AG09319 (cell line): ENCODE results near the gene POLR3H.

Experiments used
- DNase-seq: peaks from one replicate; pipeline ENCODE4 v3.0.0-alpha.2; 2010; ENCODE audit warnings: low read depth; ENCODE audit errors: extremely low read depth
- CTCF ChIP-seq: IDR thresholded peaks from 2 replicates; pipeline ENCODE4 v1.5.1; 2011; ENCODE audit warnings: low read depth, mild to moderate bottlenecking, inconsistent platforms, low read length, moderate library complexity

The POLR3H gene

GRCh38 chr22:41555325-41555982, 11.2 kb upstream of the POLR3H start:
- no peak for DNase-seq

GRCh38 chr22:41551877-41552582, 7.8 kb upstream of the POLR3H start:
- DNase-seq = no peak
- no peak for TF ChIP-seq CTCF

More at GRCh38 chr22:41555325-41555982, 11.2 kb upstream of the POLR3H start:
- TF ChIP-seq CTCF = no peak

- no peak for TF ChIP-seq CTCF
- DNase-seq = no peak
Measured at GRCh38 chr22:41550952-41551491, 6.8 kb upstream of the POLR3H start.

- no peak for DNase-seq
- TF ChIP-seq CTCF = no peak
Measured at GRCh38 chr22:41548830-41549211, 4.6 kb upstream of the POLR3H start.

- TF ChIP-seq CTCF = no peak
- DNase-seq = no peak
Measured at GRCh38 chr22:41544671-41545476, 604 bp upstream of the POLR3H start.

GRCh38 chr22:41542224-41542623, 2.0 kb downstream of the POLR3H start:
- DNase-seq = no peak

More at GRCh38 chr22:41542224-41542623, 2.0 kb downstream of the POLR3H start:
- TF ChIP-seq CTCF = no peak
